SK-MEL-5 (cell line): ENCODE data around the gene GFPT2. TPM values are rescaled to one million over a fixed set of nuclear protein-coding genes. Genes with fewer than 3 reads are reported as not detected.

Source experiments
- DNase-seq: peaks from one replicate; pipeline ENCODE4 v3.0.0-alpha.2; 2016; ENCODE audit warnings: low read depth, low spot score
- in situ Hi-C: cut with HindIII; loops from 2 replicates; pipeline ENCODE4 v1.10.0; 2016; ENCODE audit warnings: low sequenced_read_pairs, high pct_unique_total_duplicates, low pct_unique_long_range_greater_than_20kb
- total RNA-seq: library from RNA; depleted of rRNA; stranded (reverse); fragments of >200 nt; shearing (Covaris generic); gene quantifications from 2 replicates; pipeline ENCODE4 v1.2.3, GENCODE V29; 2014; rRNA removed

GFPT2 gene
- total RNA-seq, 1 experiment from 2014 or later, result 2.3 TPM

- in situ Hi-C loops, result no loop called here
- DNase-seq, result no peak
Measured at GRCh38 chr5:180281706-180282105, 71.4 kb downstream of the GFPT2 start.

- DNase-seq, result no peak
- in situ Hi-C loops, result no loop called here
Measured at GRCh38 chr5:180274695-180275094, 78.4 kb downstream of the GFPT2 start.

GRCh38 chr5:180271221-180271620 is 81.9 kb downstream of the GFPT2 start:
- in situ Hi-C loops, result no loop called here
- DNase-seq, result no peak

GRCh38 chr5:180259260-180259611 is 93.9 kb downstream of the GFPT2 start:
- DNase-seq, result no peak
- in situ Hi-C loops, result no loop called here

GRCh38 chr5:180253036-180253824 is 99.9 kb downstream of the GFPT2 start:
- DNase-seq, result no peak

GRCh38 chr5:180251887-180252286 is 101.2 kb downstream of the GFPT2 start:
- no peak for DNase-seq
- in situ Hi-C loops, result no loop called here

More at GRCh38 chr5:180253036-180253824, 99.9 kb downstream of the GFPT2 start:
- in situ Hi-C loops, result no loop called here

GRCh38 chr5:180251141-180251540 is 102.0 kb downstream of the GFPT2 start:
- in situ Hi-C loops, result no loop called here
- DNase-seq, result no peak

Other genes with a start within 250 kb of the GFPT2 start
- 0.13 and 0.40 TPM in 2 replicates for gene RASGEF1C, start 144.1 kb downstream of the GFPT2 start, total RNA-seq
- 12.8 and 16.0 TPM in 2 replicates for gene MAPK9, start 61.3 kb downstream of the GFPT2 start, total RNA-seq
- gene CNOT6, start 141.0 kb upstream of the GFPT2 start, total RNA-seq, result 9.6 and 9.8 TPM in 2 replicates
- gene SCGB3A1, start 238.2 kb upstream of the GFPT2 start, total RNA-seq, result not detected in 2 replicates